Left lung (tissue), 10 donors: ENCODE results near the gene LAPTM4A. TPM values are rescaled to one million over a fixed set of nuclear protein-coding genes. Genes with fewer than 3 reads are reported as not detected.

Experiments used
- ATAC-seq: fragments of 200-7000 bp; cut with Tn5 transposase; one replicate; pipeline ENCODE4 v1.9.1; 2020; ENCODE audit warnings: moderate library complexity
- DNase-seq, 4 donors: peaks; one replicate each; pipeline ENCODE4 v3.0.0-alpha.2; 2013 to 2020
- H3K27ac ChIP-seq, 2 donors: fragments of 200-600 bp; sonication (generic) in 1 of 2; one replicate each; pipeline versions ENCODE4 v1.5.0 to v1.8.0; 2020 to 2021
- H3K27me3 ChIP-seq, 2 donors: fragments of 200-600 bp; sonication (generic) in 1 of 2; one replicate each; pipeline versions ENCODE4 v1.5.0 to v1.8.0; 2020 to 2021
- H3K36me3 ChIP-seq, 2 donors: fragments of 200-600 bp; sonication (generic) in 1 of 2; one replicate each; pipeline versions ENCODE4 v1.5.0 to v1.8.0; 2020 to 2021
- H3K4me1 ChIP-seq, 2 donors: fragments of 200-600 bp; one replicate each; pipeline ENCODE4 v1.8.0; 2021
- H3K4me3 ChIP-seq, 2 donors: fragments of 200-600 bp; sonication (generic) in 1 of 2; one replicate each; pipeline versions ENCODE4 v1.5.0 to v1.8.0; 2020 to 2021; ENCODE audit warnings: mild to moderate bottlenecking in 1 of 2
- H3K9me3 ChIP-seq, 2 donors: fragments of 200-600 bp; sonication (generic) in 1 of 2; one replicate each; pipeline versions ENCODE4 v1.5.0 to v1.8.0; 2020 to 2021
- CTCF ChIP-seq, 2 donors: fragments of 200-600 bp; sonication (generic) in 1 of 2; IDR thresholded peaks; one replicate each; pipeline versions ENCODE4 v1.5.0 to v1.8.0; 2021; ENCODE audit warnings: antibody characterized with exemption in 2 of 2
- intact Hi-C, 2 donors: fragments of 100-400 bp; cut with DNase I; formaldehyde crosslinking; loops; one replicate each; pipeline versions ENCODE4 v1.11.2 to v1.14.2; 2022
- polyA plus RNA-seq, 6 donors: library from polyadenylated mRNA; unstranded; fragments of 120-200 nt; gene quantifications; one replicate each; pipeline ENCODE4 v1.2.1, GENCODE V29; 2013; ENCODE audit not compliant: insufficient read length in 6 of 6
- total RNA-seq, 2 donors: library from RNA; stranded (reverse); fragmentation: NEBNext Ultra II Directional; extraction: Animal tissue kit (Norgen Biotek cat#: 25700); gene quantifications; one replicate each; pipeline ENCODE4 v1.2.1, GENCODE V29; 2021
- donor health status: DM: no; HTN: yes; CAD: no.
- donor health status: DM: no; HTN: no; CAD: no.

Gene LAPTM4A
- total and polyA plus RNA-seq, 8 donors = 220 to 531 (median 464) TPM

GRCh38 chr2:20097889-20098714, 46.7 kb upstream of the LAPTM4A start:
- Histone ChIP-seq H3K36me3 (no peaks in the 10 kb centered on the region), H3K27me3 (no peaks in the 10 kb centered on the region), H3K9me3 (no peaks in the 10 kb centered on the region), H3K27ac (no peak overlapping the region), H3K4me1 (peaks cover 0 to 2% of the 10 kb centered on the region in 2 donors), H3K4me3 (no peak overlapping the region)
- ATAC-seq (peak; percentile 98), DNase-seq (peak; percentile 65 to 92 (median 83))
- TF ChIP-seq CTCF (IDR thresholded peaks at IDR 0.05) = peak; percentile 78
- intact Hi-C loops = no loop called here

DNA sequence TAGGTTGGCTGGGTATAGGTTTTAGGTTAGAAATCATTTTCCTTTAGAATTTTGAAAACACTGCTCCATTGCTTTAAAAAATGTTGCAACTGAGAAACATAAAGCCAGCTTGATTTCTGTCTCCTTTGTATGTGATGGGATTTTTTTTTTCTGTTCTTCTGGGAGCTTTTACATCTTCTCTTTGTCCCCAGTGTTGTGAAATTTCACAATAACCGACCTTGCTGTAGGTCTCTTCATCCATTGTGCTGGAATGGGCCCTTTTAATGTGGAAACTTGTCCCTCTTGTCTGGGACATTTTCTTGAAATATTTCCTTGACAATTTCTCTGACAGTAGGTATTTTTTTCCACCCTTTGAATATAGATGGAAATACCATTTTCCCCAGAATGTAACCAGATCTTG, 44.0 kb upstream of the LAPTM4A start:
- H3K36me3 ChIP-seq = no peaks in the 10 kb centered on the region
- H3K9me3 ChIP-seq = no peaks in the 10 kb centered on the region
- intact Hi-C loops = no loop called here
- no peaks in the 10 kb centered on the region for H3K27me3 ChIP-seq
- H3K4me1 ChIP-seq = peaks cover 0 to 2% of the 10 kb centered on the region in 2 donors
- DNase-seq = no peak
- ATAC-seq = no peak
- no peak for TF ChIP-seq CTCF (IDR thresholded peaks at IDR 0.05)
- H3K27ac ChIP-seq = no peak overlapping the region
- H3K4me3 ChIP-seq = no peak overlapping the region

DNA sequence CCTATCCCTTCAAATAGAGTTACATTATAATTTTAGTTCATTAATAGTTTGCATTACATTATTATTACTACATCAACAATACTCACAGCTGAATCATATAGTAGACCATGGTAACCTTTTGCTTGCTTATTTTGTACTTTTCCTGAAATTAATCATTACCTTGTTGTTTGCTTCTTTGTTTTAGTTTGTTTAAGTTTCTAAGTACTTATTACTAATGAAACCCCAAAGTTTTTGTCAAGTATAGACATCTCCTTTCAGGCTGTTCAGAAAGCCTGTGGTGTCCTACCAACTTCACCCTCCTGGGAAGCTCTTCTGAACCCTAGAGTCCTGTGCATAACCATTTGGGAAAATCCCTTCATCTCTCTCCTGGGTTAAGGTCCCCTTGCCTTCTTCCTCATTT, 43.5 kb upstream of the LAPTM4A start:
- Histone ChIP-seq H3K36me3 (no peaks in the 10 kb centered on the region), H3K27ac (no peak overlapping the region), H3K4me3 (no peak overlapping the region), H3K9me3 (no peaks in the 10 kb centered on the region), H3K27me3 (no peaks in the 10 kb centered on the region), H3K4me1 (peaks cover 0 to 2% of the 10 kb centered on the region in 2 donors)
- intact Hi-C loops = loop anchor here in 1 of 2 donors (5.0 kb wide), 1 partner anchor 78 kb away; no protein-coding TSS in a partner anchor
- no peak for ATAC-seq
- DNase-seq = no peak
- no peak for TF ChIP-seq CTCF (IDR thresholded peaks at IDR 0.05)

DNA sequence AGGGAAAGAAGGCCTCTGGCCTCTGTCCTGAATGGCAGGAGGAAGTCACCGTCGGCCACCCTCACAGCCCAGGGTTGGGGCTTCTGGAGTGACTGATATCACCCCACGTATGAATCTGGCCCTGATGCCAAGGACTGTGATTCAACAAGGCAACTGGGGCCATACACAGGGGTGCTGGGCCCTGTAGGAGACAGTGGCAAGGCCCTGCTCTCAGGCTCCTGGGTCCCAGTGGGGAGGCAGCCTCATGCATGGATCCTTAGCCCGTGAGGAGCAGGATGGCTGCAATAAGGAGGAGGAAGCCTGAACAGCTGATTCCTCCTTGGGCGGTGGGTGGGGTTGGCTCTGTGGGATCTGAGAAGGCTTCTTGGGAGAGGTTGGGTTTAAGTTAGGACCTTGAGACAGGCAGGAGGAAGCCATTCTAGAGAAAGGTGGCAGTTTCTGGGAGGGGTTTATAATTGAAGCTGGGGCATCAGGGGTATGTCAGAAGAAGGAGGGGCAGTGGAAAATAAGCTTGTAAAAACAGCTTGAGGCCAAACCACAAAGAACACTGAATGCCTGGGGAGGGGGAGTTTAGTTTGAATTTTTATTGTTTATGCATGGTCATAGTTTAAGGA, 42.8 kb upstream of the LAPTM4A start:
- Histone ChIP-seq H3K27ac (no peak overlapping the region), H3K4me3 (no peak overlapping the region), H3K9me3 (no peaks in the 10 kb centered on the region), H3K4me1 (peaks cover 0 to 2% of the 10 kb centered on the region in 2 donors), H3K27me3 (no peaks in the 10 kb centered on the region), H3K36me3 (no peaks in the 10 kb centered on the region)
- TF ChIP-seq CTCF (IDR thresholded peaks at IDR 0.05) = no peak
- DNase-seq (no peak), ATAC-seq (no peak)
- intact Hi-C loops = loop anchor here in 1 of 2 donors (5.0 kb wide), 1 partner anchor 77 kb away; no protein-coding TSS in a partner anchor
